Measurements from ENCODE around the gene RHBDF2.
A peak's percentile ranks its signal among the peaks of the same experiment; 100 is the strongest.

The RHBDF2 gene

DNA sequence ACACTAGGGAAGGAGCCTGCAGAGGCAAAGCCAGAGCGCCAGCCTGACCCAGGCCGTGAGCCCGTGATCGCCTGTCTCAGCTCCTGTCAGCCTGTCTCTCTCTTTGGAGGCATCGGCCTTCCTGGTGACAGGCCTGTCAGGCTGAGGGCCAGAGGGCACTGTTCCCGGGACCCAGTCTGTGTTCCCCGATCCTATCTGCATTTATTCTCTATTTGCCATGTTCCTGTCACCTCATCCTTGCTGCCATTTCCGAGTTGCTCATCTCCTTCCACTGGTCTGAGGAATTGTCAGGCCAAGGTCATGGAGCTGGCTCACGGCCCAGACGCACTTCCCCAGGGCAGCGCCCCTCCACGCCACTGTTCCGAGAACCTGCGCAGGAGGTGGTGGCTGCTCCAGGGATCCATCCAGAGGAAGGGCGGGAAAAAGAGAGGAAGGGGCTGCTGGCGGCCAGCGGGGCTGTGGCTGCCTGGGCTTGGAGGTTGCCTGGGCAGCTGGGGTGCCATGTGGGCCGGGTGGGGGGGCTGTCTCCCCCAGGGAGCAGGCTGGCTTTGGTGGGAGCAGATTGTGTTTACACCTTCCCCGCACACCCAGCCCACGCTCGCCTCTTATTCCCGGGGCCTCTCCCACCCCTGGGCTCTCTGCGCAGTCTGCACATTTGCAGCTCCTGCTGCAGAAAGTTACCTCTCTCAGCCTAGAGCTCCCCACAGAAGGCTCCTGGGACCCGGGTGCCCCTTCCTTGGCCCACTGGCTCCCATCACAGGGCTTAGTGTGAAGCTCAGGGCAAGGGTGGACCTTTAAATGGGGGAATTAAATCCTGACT lies 43.5 kb upstream of the RHBDF2 start:
- DNase-seq: no peak
- H3K9me3 ChIP-seq (ENCODE audit: insufficient read depth, low read depth, low read length): no peaks in the 10 kb centered on the region
- H2BK12ac ChIP-seq (ENCODE audit: low read length): no peak overlapping the region
- H2AK5ac ChIP-seq (ENCODE audit: low read length): no peak overlapping the region
- no peaks in the 10 kb centered on the region for H3K27me3 ChIP-seq (ENCODE audit: insufficient read depth, low read length)
- no peak overlapping the region for H2BK120ac ChIP-seq (ENCODE audit: insufficient read depth, low read length, poor library complexity)
- H4K12ac ChIP-seq (ENCODE audit: low read depth, low read length): no peak overlapping the region
- H3K9ac ChIP-seq (ENCODE audit: low read length): no peak overlapping the region
- H2BK5ac ChIP-seq (ENCODE audit: low read depth, low read length, poor library complexity): no peak overlapping the region
- H3K36me3 ChIP-seq (ENCODE audit: control insufficient read depth in 1 of 2, insufficient read depth in 2 of 2, low read length in 2 of 2): no peaks in the 10 kb centered on the region
- H3K27ac ChIP-seq (ENCODE audit: low read depth, low read length): no peak overlapping the region
- peaks cover 2% of the 10 kb centered on the region for H3K79me1 ChIP-seq (ENCODE audit: low read length)
- H3K4me3 ChIP-seq (ENCODE audit: low read depth, low read length): no peak overlapping the region
- H4K91ac ChIP-seq (ENCODE audit: low read depth, low read length): no peak overlapping the region
- WGBS (ENCODE audit: extremely low coverage, insufficient coverage, insufficient read length): no CpG with 5 or more reads among the region's 24 CpGs
- no peak overlapping the region for H3K18ac ChIP-seq (ENCODE audit: low read length)
- H3K4me1 ChIP-seq (ENCODE audit: control insufficient read depth in 1 of 2, insufficient read depth in 2 of 2, low read length in 2 of 2): peaks cover 24 to 28% of the 10 kb centered on the region in 2 experiments
- no peak overlapping the region for H4K8ac ChIP-seq (ENCODE audit: low read depth, low read length)
- H3K14ac ChIP-seq (ENCODE audit: low read length): no peak overlapping the region
- no peak overlapping the region for H3K23ac ChIP-seq (ENCODE audit: low read length)
- H2AFZ ChIP-seq (ENCODE audit: insufficient read depth, low read length, poor library complexity): no peak overlapping the region
- peaks cover 2% of the 10 kb centered on the region for H3K79me2 ChIP-seq (ENCODE audit: control insufficient read depth, insufficient read depth, low read length, poor library complexity)
- peak overlapping the region; percentile 5 for H3K4me2 ChIP-seq (ENCODE audit: low read length)
- H3K4ac ChIP-seq (ENCODE audit: low read depth, low read length): no peak overlapping the region

DNA sequence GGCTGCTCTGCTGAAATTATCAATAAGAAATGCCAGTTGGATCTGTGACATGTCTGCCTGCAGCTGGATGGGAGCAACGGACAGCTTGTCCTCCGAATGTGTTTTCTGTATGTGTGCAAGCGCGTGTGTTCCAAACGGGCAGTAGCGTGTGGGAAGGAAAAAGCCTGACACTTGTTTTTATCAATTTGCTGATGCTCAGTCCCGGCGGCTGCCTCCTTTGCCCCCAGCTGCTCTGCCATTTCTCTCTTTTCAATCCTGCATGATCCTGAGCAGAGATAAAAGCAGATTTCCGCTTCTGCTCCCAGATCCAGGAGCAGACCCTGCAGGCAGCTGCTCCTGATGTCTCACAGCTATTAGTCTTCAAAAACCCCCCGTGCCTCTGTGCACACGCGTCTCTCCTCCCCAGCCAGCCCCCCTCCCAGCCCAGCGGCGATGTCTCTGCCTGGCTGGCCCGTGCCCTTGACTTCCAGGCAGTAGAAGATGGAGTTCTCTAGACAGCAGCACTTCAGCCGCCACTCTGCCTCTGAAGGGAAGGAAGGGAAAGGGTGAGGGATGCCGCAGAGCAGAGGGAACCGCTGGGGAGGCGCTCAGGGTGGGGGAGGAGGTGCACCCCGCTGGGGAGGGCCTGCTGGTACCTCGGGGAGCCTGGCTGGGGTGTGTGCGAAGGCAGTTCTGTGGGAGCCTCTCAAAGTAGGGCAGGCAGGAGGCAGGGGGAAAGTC lies 42.8 kb upstream of the RHBDF2 start:
- Histone ChIP-seq H3K4me3 (ENCODE audit: low read depth, low read length) (no peak overlapping the region), H3K9me3 (ENCODE audit: insufficient read depth, low read depth, low read length) (no peaks in the 10 kb centered on the region), H2BK12ac (ENCODE audit: low read length) (no peak overlapping the region), H3K27me3 (ENCODE audit: insufficient read depth, low read length) (peaks cover 5% of the 10 kb centered on the region), H3K18ac (ENCODE audit: low read length) (no peak overlapping the region), H3K4me1 (ENCODE audit: control insufficient read depth in 1 of 2, insufficient read depth in 2 of 2, low read length in 2 of 2) (peaks cover 24 to 28% of the 10 kb centered on the region in 2 experiments), H2AFZ (ENCODE audit: insufficient read depth, low read length, poor library complexity) (no peak overlapping the region), H2AK5ac (ENCODE audit: low read length) (no peak overlapping the region), H3K79me1 (ENCODE audit: low read length) (peaks cover 2% of the 10 kb centered on the region), H3K79me2 (ENCODE audit: control insufficient read depth, insufficient read depth, low read length, poor library complexity) (peaks cover 2% of the 10 kb centered on the region), H4K8ac (ENCODE audit: low read depth, low read length) (no peak overlapping the region), H4K91ac (ENCODE audit: low read depth, low read length) (no peak overlapping the region), H3K36me3 (ENCODE audit: control insufficient read depth in 1 of 2, insufficient read depth in 2 of 2, low read length in 2 of 2) (no peaks in the 10 kb centered on the region), H2BK5ac (ENCODE audit: low read depth, low read length, poor library complexity) (no peak overlapping the region), H3K9ac (ENCODE audit: low read length) (no peak overlapping the region), H3K23ac (ENCODE audit: low read length) (no peak overlapping the region), H4K12ac (ENCODE audit: low read depth, low read length) (no peak overlapping the region), H3K4me2 (ENCODE audit: low read length) (peak overlapping the region; percentile 5), H3K27ac (ENCODE audit: low read depth, low read length) (no peak overlapping the region), H3K4ac (ENCODE audit: low read depth, low read length) (no peak overlapping the region), H3K14ac (ENCODE audit: low read length) (no peak overlapping the region), H2BK120ac (ENCODE audit: insufficient read depth, low read length, poor library complexity) (no peak overlapping the region)
- no peak for DNase-seq
- no CpG with 5 or more reads among the region's 22 CpGs for WGBS (ENCODE audit: extremely low coverage, insufficient coverage, insufficient read length)

DNA sequence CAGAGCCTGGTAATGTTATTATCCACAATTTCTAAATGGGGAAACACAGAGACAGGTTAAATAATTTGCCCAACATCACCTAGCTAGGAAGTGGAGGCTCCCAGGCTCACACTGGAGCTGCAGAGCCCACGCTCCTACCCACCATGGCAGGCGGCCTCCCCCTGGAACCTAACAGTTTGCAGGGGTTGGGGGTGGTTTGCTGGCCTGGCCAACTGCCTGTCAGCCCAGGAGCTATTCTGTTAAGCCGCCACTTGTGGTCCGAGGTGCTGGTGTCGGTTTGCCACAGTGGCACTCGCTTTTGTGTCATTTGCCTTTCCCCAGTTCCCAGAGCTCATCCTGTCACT lies 42.2 kb upstream of the RHBDF2 start:
- H3K14ac ChIP-seq (ENCODE audit: low read length): no peak overlapping the region
- no peak overlapping the region for H3K4me3 ChIP-seq (ENCODE audit: low read depth, low read length)
- no peak overlapping the region for H2BK120ac ChIP-seq (ENCODE audit: insufficient read depth, low read length, poor library complexity)
- no peak overlapping the region for H3K27ac ChIP-seq (ENCODE audit: low read depth, low read length)
- H2BK12ac ChIP-seq (ENCODE audit: low read length): no peak overlapping the region
- H3K36me3 ChIP-seq (ENCODE audit: control insufficient read depth in 1 of 2, insufficient read depth in 2 of 2, low read length in 2 of 2): no peaks in the 10 kb centered on the region
- H3K18ac ChIP-seq (ENCODE audit: low read length): no peak overlapping the region
- no peak overlapping the region for H4K91ac ChIP-seq (ENCODE audit: low read depth, low read length)
- no peak overlapping the region for H3K4me2 ChIP-seq (ENCODE audit: low read length)
- no peak overlapping the region for H3K9ac ChIP-seq (ENCODE audit: low read length)
- H3K23ac ChIP-seq (ENCODE audit: low read length): no peak overlapping the region
- no CpG with 5 or more reads among the region's 6 CpGs for WGBS (ENCODE audit: extremely low coverage, insufficient coverage, insufficient read length)
- H2AK5ac ChIP-seq (ENCODE audit: low read length): no peak overlapping the region
- no peak overlapping the region for H2AFZ ChIP-seq (ENCODE audit: insufficient read depth, low read length, poor library complexity)
- H3K27me3 ChIP-seq (ENCODE audit: insufficient read depth, low read length): peaks cover 10% of the 10 kb centered on the region
- H4K12ac ChIP-seq (ENCODE audit: low read depth, low read length): no peak overlapping the region
- no peak overlapping the region for H2BK5ac ChIP-seq (ENCODE audit: low read depth, low read length, poor library complexity)
- H4K8ac ChIP-seq (ENCODE audit: low read depth, low read length): no peak overlapping the region
- H3K79me2 ChIP-seq (ENCODE audit: control insufficient read depth, insufficient read depth, low read length, poor library complexity): peaks cover 2% of the 10 kb centered on the region
- H3K9me3 ChIP-seq (ENCODE audit: insufficient read depth, low read depth, low read length): no peaks in the 10 kb centered on the region
- no peak for DNase-seq
- peaks cover 24 to 28% of the 10 kb centered on the region in 2 experiments for H3K4me1 ChIP-seq (ENCODE audit: control insufficient read depth in 1 of 2, insufficient read depth in 2 of 2, low read length in 2 of 2)
- no peak overlapping the region for H3K4ac ChIP-seq (ENCODE audit: low read depth, low read length)
- peaks cover 2% of the 10 kb centered on the region for H3K79me1 ChIP-seq (ENCODE audit: low read length)

DNA sequence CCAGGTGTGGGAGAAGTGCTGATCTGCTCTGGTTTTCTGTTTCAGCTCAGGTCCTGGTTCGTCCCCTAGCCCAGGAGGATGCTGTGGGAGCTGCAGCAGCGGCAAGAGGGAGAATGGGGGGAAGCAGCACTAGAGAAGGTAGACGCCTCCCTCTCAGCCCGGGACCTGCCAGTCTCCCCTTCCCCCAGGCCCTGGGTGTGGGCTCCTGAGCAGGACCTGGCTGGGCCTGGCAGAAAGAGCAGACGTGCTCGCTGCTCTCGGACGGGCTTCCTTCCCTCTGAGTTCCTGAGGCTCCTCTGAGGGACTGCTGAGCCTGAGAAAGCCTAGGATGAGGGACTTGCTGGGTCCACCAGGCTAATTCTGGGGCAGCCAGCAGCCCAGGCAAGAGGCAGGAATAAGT lies 41.8 kb upstream of the RHBDF2 start:
- no peak overlapping the region for H3K4ac ChIP-seq (ENCODE audit: low read depth, low read length)
- WGBS (ENCODE audit: extremely low coverage, insufficient coverage, insufficient read length): no CpG with 5 or more reads among the region's 8 CpGs
- no peak for DNase-seq
- no peak overlapping the region for H4K8ac ChIP-seq (ENCODE audit: low read depth, low read length)
- no peaks in the 10 kb centered on the region for H3K9me3 ChIP-seq (ENCODE audit: insufficient read depth, low read depth, low read length)
- H3K23ac ChIP-seq (ENCODE audit: low read length): no peak overlapping the region
- peaks cover 2% of the 10 kb centered on the region for H3K79me2 ChIP-seq (ENCODE audit: control insufficient read depth, insufficient read depth, low read length, poor library complexity)
- no peak overlapping the region for H2BK5ac ChIP-seq (ENCODE audit: low read depth, low read length, poor library complexity)
- no peak overlapping the region for H3K18ac ChIP-seq (ENCODE audit: low read length)
- no peak overlapping the region for H2AK5ac ChIP-seq (ENCODE audit: low read length)
- no peak overlapping the region for H4K91ac ChIP-seq (ENCODE audit: low read depth, low read length)
- H2BK12ac ChIP-seq (ENCODE audit: low read length): no peak overlapping the region
- H3K9ac ChIP-seq (ENCODE audit: low read length): no peak overlapping the region
- H2AFZ ChIP-seq (ENCODE audit: insufficient read depth, low read length, poor library complexity): no peak overlapping the region
- no peak overlapping the region for H3K27ac ChIP-seq (ENCODE audit: low read depth, low read length)
- no peak overlapping the region for H3K14ac ChIP-seq (ENCODE audit: low read length)
- H3K4me3 ChIP-seq (ENCODE audit: low read depth, low read length): no peak overlapping the region
- peaks cover 2% of the 10 kb centered on the region for H3K79me1 ChIP-seq (ENCODE audit: low read length)
- H2BK120ac ChIP-seq (ENCODE audit: insufficient read depth, low read length, poor library complexity): no peak overlapping the region
- peaks cover 27 to 32% of the 10 kb centered on the region in 2 experiments for H3K4me1 ChIP-seq (ENCODE audit: control insufficient read depth in 1 of 2, insufficient read depth in 2 of 2, low read length in 2 of 2)
- peaks cover 15% of the 10 kb centered on the region for H3K27me3 ChIP-seq (ENCODE audit: insufficient read depth, low read length)
- no peak overlapping the region for H4K12ac ChIP-seq (ENCODE audit: low read depth, low read length)
- no peak overlapping the region for H3K4me2 ChIP-seq (ENCODE audit: low read length)
- H3K36me3 ChIP-seq (ENCODE audit: control insufficient read depth in 1 of 2, insufficient read depth in 2 of 2, low read length in 2 of 2): no peaks in the 10 kb centered on the region

Data from trophoblast cell (in vitro differentiated cells and primary cell).